ENCODE measurements around the gene MNX1.

DNA sequence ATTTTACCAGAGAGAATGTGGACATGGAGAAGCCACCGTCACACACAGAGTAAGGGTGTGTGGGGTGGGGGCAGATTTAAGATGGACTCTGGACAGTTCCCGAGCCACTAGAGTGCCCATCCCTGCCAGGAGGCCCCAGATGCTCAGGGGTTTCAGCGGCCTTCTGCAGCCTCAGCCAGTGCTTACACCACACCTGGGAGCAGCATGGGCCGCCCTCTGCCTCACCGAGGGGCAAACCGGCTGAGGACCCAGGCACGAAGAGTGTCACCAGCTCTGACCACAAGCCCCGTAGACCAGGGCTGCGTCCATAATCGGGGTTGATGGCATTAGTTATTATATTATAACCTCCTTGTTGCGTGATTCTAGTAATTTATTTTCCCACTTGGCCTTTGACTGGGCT, 6.7 kb upstream of the MNX1 start:
- TF ChIP-seq, protein P1, sequence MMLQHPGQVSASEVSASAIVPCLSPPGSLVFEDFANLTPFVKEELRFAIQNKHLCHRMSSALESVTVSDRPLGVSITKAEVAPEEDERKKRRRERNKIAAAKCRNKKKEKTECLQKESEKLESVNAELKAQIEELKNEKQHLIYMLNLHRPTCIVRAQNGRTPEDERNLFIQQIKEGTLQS (IDR thresholded peaks at IDR 0.05): no peak
- TF ChIP-seq RXRA (IDR thresholded peaks at IDR 0.05): no peak
- TF ChIP-seq JUND (IDR thresholded peaks at IDR 0.05): no peak
- TF ChIP-seq, protein P2, sequence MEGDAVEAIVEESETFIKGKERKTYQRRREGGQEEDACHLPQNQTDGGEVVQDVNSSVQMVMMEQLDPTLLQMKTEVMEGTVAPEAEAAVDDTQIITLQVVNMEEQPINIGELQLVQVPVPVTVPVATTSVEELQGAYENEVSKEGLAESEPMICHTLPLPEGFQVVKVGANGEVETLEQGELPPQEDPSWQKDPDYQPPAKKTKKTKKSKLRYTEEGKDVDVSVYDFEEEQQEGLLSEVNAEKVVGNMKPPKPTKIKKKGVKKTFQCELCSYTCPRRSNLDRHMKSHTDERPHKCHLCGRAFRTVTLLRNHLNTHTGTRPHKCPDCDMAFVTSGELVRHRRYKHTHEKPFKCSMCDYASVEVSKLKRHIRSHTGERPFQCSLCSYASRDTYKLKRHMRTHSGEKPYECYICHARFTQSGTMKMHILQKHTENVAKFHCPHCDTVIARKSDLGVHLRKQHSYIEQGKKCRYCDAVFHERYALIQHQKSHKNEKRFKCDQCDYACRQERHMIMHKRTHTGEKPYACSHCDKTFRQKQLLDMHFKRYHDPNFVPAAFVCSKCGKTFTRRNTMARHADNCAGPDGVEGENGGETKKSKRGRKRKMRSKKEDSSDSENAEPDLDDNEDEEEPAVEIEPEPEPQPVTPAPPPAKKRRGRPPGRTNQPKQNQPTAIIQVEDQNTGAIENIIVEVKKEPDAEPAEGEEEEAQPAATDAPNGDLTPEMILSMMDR (IDR thresholded peaks at IDR 0.05; ENCODE audit: low read depth, low read length, missing input control): no peak
- TF ChIP-seq YY1 (IDR thresholded peaks at IDR 0.05): no peak
- TF ChIP-seq EGR1 (IDR thresholded peaks at IDR 0.05; ENCODE audit: low read depth in 2 of 2): no peak
- TF ChIP-seq TAF1 (conservative IDR thresholded peaks at IDR 0.05): no peak
- TF ChIP-seq HNF4A (conservative IDR thresholded peaks at IDR 0.05): no peak
- TF ChIP-seq, protein P3, sequence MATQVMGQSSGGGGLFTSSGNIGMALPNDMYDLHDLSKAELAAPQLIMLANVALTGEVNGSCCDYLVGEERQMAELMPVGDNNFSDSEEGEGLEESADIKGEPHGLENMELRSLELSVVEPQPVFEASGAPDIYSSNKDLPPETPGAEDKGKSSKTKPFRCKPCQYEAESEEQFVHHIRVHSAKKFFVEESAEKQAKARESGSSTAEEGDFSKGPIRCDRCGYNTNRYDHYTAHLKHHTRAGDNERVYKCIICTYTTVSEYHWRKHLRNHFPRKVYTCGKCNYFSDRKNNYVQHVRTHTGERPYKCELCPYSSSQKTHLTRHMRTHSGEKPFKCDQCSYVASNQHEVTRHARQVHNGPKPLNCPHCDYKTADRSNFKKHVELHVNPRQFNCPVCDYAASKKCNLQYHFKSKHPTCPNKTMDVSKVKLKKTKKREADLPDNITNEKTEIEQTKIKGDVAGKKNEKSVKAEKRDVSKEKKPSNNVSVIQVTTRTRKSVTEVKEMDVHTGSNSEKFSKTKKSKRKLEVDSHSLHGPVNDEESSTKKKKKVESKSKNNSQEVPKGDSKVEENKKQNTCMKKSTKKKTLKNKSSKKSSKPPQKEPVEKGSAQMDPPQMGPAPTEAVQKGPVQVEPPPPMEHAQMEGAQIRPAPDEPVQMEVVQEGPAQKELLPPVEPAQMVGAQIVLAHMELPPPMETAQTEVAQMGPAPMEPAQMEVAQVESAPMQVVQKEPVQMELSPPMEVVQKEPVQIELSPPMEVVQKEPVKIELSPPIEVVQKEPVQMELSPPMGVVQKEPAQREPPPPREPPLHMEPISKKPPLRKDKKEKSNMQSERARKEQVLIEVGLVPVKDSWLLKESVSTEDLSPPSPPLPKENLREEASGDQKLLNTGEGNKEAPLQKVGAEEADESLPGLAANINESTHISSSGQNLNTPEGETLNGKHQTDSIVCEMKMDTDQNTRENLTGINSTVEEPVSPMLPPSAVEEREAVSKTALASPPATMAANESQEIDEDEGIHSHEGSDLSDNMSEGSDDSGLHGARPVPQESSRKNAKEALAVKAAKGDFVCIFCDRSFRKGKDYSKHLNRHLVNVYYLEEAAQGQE (IDR thresholded peaks at IDR 0.05): no peak

Data from liver (tissue), 3 donors.